Measurements from ENCODE around the gene IL1RAPL2. TPM values are rescaled to one million over a fixed set of nuclear protein-coding genes. Genes with fewer than 3 reads are reported as not detected.

Gene IL1RAPL2
- polyA plus RNA-seq, 2 of the 4 experiments (the other 2 are of a cell fraction), result not detected

DNA sequence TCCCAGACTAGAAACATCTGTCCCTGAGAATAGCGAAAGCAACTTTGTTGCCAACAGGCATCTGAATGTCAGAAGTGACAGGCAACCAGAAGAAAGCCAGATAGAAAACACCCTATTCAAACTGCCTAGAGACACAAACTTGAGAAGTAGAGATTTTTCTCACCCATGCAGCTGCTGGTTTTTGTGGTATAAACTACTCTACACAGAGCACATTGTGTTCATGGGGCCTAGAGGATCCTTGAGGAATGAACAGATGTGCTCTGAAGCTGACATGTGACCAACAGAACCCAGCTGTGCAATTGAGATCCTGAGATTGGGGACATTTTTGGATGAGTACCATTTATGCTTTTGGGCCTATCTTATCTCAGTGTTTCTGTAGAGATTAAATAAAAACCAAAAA lies 1192.8 kb downstream of the IL1RAPL2 start:
- TF ChIP-seq, protein P1, sequence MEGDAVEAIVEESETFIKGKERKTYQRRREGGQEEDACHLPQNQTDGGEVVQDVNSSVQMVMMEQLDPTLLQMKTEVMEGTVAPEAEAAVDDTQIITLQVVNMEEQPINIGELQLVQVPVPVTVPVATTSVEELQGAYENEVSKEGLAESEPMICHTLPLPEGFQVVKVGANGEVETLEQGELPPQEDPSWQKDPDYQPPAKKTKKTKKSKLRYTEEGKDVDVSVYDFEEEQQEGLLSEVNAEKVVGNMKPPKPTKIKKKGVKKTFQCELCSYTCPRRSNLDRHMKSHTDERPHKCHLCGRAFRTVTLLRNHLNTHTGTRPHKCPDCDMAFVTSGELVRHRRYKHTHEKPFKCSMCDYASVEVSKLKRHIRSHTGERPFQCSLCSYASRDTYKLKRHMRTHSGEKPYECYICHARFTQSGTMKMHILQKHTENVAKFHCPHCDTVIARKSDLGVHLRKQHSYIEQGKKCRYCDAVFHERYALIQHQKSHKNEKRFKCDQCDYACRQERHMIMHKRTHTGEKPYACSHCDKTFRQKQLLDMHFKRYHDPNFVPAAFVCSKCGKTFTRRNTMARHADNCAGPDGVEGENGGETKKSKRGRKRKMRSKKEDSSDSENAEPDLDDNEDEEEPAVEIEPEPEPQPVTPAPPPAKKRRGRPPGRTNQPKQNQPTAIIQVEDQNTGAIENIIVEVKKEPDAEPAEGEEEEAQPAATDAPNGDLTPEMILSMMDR (IDR thresholded peaks at IDR 0.05), result no peak
- TF ChIP-seq TP53 (CRISPR knock-in tag; IDR thresholded peaks at IDR 0.05) (no peak), EHMT2 (IDR thresholded peaks at IDR 0.05; ENCODE audit: low read depth) (no peak), HOXB13 (CRISPR knock-in tag; IDR thresholded peaks at IDR 0.05; ENCODE audit: low read depth) (no peak), MAZ (IDR thresholded peaks at IDR 0.05; ENCODE audit: borderline replicate concordance, low read depth, low read length) (no peak)
- TF ChIP-seq, protein P2, sequence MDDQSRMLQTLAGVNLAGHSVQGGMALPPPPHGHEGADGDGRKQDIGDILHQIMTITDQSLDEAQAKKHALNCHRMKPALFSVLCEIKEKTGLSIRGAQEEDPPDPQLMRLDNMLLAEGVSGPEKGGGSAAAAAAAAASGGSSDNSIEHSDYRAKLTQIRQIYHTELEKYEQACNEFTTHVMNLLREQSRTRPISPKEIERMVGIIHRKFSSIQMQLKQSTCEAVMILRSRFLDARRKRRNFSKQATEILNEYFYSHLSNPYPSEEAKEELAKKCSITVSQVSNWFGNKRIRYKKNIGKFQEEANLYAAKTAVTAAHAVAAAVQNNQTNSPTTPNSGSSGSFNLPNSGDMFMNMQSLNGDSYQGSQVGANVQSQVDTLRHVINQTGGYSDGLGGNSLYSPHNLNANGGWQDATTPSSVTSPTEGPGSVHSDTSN (IDR thresholded peaks at IDR 0.05), result no peak
- TF ChIP-seq, protein P3, sequence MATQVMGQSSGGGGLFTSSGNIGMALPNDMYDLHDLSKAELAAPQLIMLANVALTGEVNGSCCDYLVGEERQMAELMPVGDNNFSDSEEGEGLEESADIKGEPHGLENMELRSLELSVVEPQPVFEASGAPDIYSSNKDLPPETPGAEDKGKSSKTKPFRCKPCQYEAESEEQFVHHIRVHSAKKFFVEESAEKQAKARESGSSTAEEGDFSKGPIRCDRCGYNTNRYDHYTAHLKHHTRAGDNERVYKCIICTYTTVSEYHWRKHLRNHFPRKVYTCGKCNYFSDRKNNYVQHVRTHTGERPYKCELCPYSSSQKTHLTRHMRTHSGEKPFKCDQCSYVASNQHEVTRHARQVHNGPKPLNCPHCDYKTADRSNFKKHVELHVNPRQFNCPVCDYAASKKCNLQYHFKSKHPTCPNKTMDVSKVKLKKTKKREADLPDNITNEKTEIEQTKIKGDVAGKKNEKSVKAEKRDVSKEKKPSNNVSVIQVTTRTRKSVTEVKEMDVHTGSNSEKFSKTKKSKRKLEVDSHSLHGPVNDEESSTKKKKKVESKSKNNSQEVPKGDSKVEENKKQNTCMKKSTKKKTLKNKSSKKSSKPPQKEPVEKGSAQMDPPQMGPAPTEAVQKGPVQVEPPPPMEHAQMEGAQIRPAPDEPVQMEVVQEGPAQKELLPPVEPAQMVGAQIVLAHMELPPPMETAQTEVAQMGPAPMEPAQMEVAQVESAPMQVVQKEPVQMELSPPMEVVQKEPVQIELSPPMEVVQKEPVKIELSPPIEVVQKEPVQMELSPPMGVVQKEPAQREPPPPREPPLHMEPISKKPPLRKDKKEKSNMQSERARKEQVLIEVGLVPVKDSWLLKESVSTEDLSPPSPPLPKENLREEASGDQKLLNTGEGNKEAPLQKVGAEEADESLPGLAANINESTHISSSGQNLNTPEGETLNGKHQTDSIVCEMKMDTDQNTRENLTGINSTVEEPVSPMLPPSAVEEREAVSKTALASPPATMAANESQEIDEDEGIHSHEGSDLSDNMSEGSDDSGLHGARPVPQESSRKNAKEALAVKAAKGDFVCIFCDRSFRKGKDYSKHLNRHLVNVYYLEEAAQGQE (IDR thresholded peaks at IDR 0.05), result no peak
- FAIRE-seq, result peak; percentile 43
- WGBS (ENCODE audit: missing lambda C conversion rate), result 8% methylated on average over 1 of the region's 1 CpG
- Histone ChIP-seq H3K27ac (no peak overlapping the region), H3K9me3 (no peaks in the 10 kb centered on the region), H3K4me2 (no peak overlapping the region), H3K4me1 (no peaks in the 10 kb centered on the region), H3K4me3 (no peak overlapping the region)
- DNase-seq (ENCODE audit: low read depth in 1 of 2, low spot score in 1 of 2), result no peak
- ChIA-PET CTCF (no interaction called here), POLR2A (no interaction called here)
- no peak for ATAC-seq

GRCh38 chrX:105759598-105759997 lies 1193.6 kb downstream of the IL1RAPL2 start:
- H3K9me3 ChIP-seq, result no peaks in the 10 kb centered on the region
- FAIRE-seq (no peak), ATAC-seq (no peak), DNase-seq (ENCODE audit: low read depth in 1 of 2, low spot score in 1 of 2) (no peak)
- no peak overlapping the region for H3K27ac ChIP-seq
- no peak for TF ChIP-seq ZNF302 (CRISPR knock-in tag; IDR thresholded peaks at IDR 0.05)
- no peak for TF ChIP-seq ESRRA (IDR thresholded peaks at IDR 0.05; ENCODE audit: borderline replicate concordance, low read length)
- TF ChIP-seq EHMT2 (IDR thresholded peaks at IDR 0.05; ENCODE audit: low read depth), result no peak
- no peak for TF ChIP-seq HEYL (CRISPR knock-in tag; IDR thresholded peaks at IDR 0.05)
- TF ChIP-seq JUN (IDR thresholded peaks at IDR 0.05), result no peak
- TF ChIP-seq KDM1A (IDR thresholded peaks at IDR 0.05; ENCODE audit: low read depth), result no peak
- POLR2A ChIA-PET, result no interaction called here
- no peaks in the 10 kb centered on the region for H3K4me1 ChIP-seq
- no peak overlapping the region for H3K4me3 ChIP-seq
- 4% methylated on average over 2 of the region's 2 CpGs for WGBS (ENCODE audit: missing lambda C conversion rate)
- H3K4me2 ChIP-seq, result no peak overlapping the region
- CTCF ChIA-PET, result no interaction called here

- no peak overlapping the region for H3K4me2 ChIP-seq
- POLR2A ChIA-PET, result no interaction called here
- DNase-seq (ENCODE audit: low read depth in 1 of 2, low spot score in 1 of 2) (no peak), FAIRE-seq (no peak), ATAC-seq (no peak)
- CTCF ChIA-PET, result no interaction called here
- WGBS (ENCODE audit: missing lambda C conversion rate), result 11% methylated on average over 1 of the region's 1 CpG
- H3K9me3 ChIP-seq, result no peaks in the 10 kb centered on the region
- H3K4me1 ChIP-seq, result no peaks in the 10 kb centered on the region
- no peak overlapping the region for H3K4me3 ChIP-seq
- TF ChIP-seq JUN (IDR thresholded peaks at IDR 0.05) (no peak), HDAC2 (IDR thresholded peaks at IDR 0.05) (no peak), TFCP2L1 (CRISPR knock-in tag; IDR thresholded peaks at IDR 0.05) (no peak), PHF8 (IDR thresholded peaks at IDR 0.05; ENCODE audit: borderline replicate concordance, low read depth) (no peak), EHMT2 (IDR thresholded peaks at IDR 0.05; ENCODE audit: low read depth) (no peak), MAFK (IDR thresholded peaks at IDR 0.05; ENCODE audit: partially characterized antibody) (no peak), TP53 (CRISPR knock-in tag; IDR thresholded peaks at IDR 0.05) (no peak), MYC (IDR thresholded peaks at IDR 0.05; ENCODE audit: borderline replicate concordance, low read length) (no peak), FOXS1 (CRISPR knock-in tag; IDR thresholded peaks at IDR 0.05) (no peak), ESRRA (IDR thresholded peaks at IDR 0.05; ENCODE audit: borderline replicate concordance, low read length) (no peak), POLR2A (IDR thresholded peaks at IDR 0.05; ENCODE audit: low read length) (no peak), HOXA7 (CRISPR knock-in tag; IDR thresholded peaks at IDR 0.05) (no peak), RCOR1 (IDR thresholded peaks at IDR 0.05; ENCODE audit: low read depth, low read length) (no peak), ZFP36 (IDR thresholded peaks at IDR 0.05; ENCODE audit: borderline replicate concordance, partially characterized antibody) (no peak), CHD4 (IDR thresholded peaks at IDR 0.05; ENCODE audit: borderline replicate concordance) (no peak)
- TF ChIP-seq, protein P1 (IDR thresholded peaks at IDR 0.05), result no peak
- TF ChIP-seq, protein P2 (IDR thresholded peaks at IDR 0.05), result no peak
- no peak overlapping the region for H3K27ac ChIP-seq
Measured at GRCh38 chrX:105765691-105766090, 1199.7 kb downstream of the IL1RAPL2 start.
